GM19468 (cell line): Measurements from ENCODE around the gene STEAP1.
"Not testable (repeated sequence)": the region's sequence is repeated elsewhere in the genome, so short reads cannot be mapped to it uniquely, and the experiment has no call there.

Experiments
- ATAC-seq: cut with Tn5 transposase; IDR thresholded peaks from one replicate; pipeline ENCODE4 v1.9.1; 2021; ENCODE audit warnings: mild to moderate bottlenecking, moderate library complexity, moderate number of reproducible peaks; ENCODE audit not compliant: unreplicated experiment; ENCODE audit errors: extremely low read depth

The STEAP1 gene

DNA sequence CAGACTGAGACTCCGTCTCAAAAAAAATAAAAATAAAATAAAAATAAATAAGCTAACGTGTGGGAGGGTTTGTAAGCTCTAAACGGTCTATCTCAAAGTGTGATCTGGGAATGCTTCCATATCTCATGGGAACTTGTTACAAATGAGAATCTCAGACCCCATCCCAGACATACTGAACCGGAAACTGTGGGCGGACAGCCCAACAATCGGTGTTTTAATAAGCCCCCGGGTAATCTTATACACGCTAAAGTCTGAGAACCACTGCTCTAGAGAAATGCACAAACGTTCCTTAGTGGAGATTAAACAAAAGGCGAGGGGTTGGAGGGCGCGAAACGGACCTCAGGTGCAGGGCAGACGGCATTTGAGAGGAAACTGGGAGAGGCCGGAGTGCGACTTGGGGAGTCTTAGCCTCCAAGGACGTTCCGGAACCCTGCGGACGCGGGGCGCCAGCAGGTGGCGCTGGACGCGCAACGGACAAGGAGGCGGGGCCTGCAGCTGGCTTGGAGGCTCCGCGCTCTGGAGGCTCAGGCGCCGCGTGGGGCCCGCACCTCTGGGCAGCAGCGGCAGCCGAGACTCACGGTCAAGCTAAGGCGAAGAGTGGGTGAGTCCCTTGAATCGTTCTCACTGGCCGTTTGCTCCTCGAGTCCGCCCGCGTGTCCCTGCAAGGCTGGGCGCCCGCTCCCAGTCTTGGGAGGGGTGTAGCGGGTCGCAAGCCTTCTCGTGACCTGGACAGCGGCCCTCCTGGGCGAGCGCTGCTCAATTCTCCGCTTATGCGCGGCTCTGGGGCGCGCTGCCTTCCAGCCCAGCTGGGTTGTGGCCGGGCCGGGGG lies at the start of gene STEAP1:
Gene STEAP1, plus strand, starts transcription at position 527 of the 829 bp plus-strand sequence. CDS start 5,320 bp downstream, outside the sequence.
- peak; percentile 96 for ATAC-seq

DNA sequence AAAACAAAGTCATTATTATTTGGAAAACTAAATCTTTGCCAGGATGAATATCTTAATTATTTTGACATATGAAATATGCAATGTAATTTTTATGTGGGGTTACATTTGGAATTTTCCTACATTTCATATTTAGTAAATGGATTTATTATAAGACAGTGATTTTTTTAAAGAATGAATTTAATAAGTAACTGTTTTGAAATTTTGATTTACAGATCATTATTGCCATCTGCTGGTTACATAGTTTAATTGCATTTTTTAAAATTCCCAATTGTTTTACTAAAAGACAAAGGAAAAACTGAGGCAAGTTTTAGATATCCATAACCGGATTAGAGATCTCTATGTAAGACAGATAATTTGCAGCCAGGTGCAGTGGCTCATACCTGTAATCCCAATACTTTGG lies 39.3 kb upstream of the STEAP1 start:
- ATAC-seq: not testable (repeated sequence)

DNA sequence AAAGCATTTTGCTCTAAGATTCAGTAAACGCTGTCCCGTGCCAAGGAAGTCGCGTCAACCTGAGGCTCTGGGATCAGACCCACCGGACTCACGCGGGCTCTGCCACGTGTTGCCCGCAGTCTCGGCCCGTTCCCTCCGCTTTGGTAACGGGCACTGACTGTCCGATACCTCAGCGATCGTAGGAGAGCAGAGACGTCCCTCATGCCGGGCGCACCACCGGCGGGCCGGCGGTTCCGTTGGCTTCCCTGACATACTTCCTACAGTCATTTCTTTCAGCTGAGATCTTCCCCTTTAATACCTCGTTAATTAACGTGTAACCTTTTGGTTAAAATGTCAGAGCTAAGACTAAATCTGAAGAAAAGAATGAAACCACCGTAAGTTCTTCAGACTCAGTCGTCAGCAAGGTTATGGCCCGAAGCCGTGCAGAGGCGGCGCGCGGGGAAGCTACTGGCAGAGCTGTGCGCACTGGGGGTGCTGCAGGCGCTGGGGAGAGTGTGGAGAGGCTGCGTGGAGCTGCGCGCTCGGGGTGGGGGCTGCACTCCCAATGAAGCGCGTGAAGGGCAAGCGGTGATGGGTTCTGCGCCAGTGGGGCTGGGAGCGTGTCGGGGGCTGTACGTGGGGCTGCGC lies 35.6 kb upstream of the STEAP1 start:
- ATAC-seq: not testable (repeated sequence)

- ATAC-seq: no peak
Observed at GRCh38 chr7:90119178-90119971, 34.9 kb upstream of the STEAP1 start.

GRCh38 chr7:90120205-90120604 lies 34.1 kb upstream of the STEAP1 start:
- not testable (repeated sequence) for ATAC-seq

GRCh38 chr7:90131746-90132145 lies 22.5 kb upstream of the STEAP1 start:
- not testable (repeated sequence) for ATAC-seq

- not testable (repeated sequence) for ATAC-seq
Observed at GRCh38 chr7:90147079-90147960, 6.9 kb upstream of the STEAP1 start.

- ATAC-seq: not testable (repeated sequence)
Observed at GRCh38 chr7:90149428-90149827, 4.8 kb upstream of the STEAP1 start.

GRCh38 chr7:90151884-90152283 lies 2.4 kb upstream of the STEAP1 start:
- ATAC-seq: not testable (repeated sequence)

DNA sequence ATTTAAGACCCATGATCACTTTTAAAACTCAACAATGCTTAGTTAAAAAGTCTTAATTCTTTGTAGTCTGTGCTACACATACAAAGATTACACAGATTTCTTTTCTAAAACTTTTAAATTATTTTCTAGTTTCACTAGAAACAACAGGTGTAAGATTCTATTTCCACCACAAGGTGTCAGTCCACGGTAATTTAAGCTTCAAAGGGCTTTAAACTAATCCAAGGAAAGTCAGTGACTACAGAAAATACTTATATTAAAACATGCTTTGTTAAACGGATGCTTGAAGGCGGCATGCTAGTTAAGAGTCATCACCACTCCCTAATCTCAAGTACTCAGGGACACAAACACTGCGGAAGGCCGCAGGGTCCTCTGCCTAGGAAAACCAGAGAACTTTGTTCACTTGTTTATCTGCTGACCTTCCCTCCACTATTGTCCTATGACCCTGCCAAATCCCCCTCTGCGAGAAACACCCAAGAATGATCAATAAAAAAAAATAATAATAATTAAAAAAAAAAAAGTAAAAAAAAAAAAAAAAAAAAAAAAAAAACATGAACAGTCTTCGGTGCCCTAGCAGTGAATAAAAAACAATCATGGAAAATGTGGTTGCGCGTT lies 1.5 kb upstream of the STEAP1 start:
- not testable (repeated sequence) for ATAC-seq

GRCh38 chr7:90155206-90155605 lies 937 bp downstream of the STEAP1 start:
- ATAC-seq: no peak

DNA sequence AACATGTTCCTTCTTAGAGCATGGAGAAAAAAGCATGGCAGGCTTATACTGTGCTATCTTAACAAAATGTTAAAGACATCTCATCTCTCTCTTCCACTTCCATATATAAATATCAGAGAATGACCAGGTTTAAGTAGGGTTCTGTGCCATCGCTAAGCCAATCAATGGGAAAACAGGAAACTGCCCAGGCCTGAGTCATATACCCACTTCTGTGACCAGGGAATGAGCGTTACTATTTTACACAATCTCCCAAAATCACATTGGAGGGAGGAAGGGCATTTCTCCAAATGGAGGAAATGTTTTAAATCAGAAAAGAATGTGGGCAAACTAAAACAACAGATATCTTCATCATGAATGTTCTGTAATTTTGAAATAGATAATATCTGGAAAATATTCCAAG lies 3.1 kb downstream of the STEAP1 start:
- not testable (repeated sequence) for ATAC-seq

DNA sequence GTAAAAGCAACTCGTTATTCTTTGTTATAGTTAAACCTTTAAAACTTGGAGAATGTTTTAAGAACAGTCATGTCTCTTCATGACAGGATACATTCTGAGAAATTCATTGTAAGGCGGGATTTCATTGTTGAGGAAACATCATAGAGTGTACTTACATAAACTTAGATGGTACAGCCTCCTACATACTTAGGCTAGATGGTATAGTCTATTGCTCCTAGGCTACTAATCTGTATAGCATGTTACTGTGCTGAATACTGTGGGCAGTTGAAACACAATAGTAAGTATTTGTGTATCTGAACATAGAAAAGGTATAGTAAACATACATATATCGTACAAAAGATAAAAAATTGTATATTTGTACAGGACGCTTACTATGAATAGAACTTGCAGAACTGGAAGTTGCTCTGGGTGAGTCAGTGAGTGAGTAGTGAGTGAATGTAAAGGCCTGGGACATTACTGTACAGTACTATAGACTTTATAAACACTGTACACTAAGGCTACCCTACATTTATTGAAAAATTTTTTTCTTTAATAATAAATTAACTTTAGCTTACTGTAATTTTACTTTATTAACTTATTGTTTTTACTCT lies 3.6 kb downstream of the STEAP1 start:
- not testable (repeated sequence) for ATAC-seq

DNA sequence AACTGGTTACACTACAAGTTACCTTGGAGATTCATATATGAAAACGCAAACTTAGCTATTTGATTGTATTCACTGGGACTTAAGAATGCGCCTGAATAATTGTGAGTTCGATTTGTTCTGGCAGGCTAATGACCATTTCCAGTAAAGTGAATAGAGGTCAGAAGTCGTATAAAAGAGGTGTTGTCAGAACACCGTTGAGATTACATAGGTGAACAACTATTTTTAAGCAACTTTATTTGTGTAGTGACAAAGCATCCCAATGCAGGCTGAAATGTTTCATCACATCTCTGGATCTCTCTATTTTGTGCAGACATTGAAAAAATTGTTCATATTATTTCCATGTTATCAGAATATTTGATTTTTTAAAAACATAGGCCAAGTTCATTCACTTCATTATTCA lies 9.3 kb downstream of the STEAP1 start:
- ATAC-seq: no peak

DNA sequence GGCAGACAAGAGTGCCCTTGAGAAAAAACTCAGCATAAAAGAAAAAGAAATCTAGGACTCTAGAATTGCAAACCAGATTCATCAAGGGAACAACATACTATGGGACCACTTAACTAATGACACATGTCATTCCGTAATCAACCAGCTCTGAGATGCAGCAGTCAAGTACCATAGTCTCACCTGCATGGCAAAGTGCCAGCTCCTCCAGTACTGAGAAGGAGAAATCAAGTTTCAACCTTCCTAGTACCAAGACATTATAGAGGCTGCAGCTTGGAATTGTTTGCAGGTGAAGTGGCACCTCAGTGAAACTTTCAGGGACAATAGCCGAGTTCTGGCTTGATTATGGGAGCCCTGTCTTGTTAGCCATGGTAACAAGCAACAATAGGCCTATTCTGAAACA lies 11.5 kb downstream of the STEAP1 start:
- ATAC-seq: no peak

DNA sequence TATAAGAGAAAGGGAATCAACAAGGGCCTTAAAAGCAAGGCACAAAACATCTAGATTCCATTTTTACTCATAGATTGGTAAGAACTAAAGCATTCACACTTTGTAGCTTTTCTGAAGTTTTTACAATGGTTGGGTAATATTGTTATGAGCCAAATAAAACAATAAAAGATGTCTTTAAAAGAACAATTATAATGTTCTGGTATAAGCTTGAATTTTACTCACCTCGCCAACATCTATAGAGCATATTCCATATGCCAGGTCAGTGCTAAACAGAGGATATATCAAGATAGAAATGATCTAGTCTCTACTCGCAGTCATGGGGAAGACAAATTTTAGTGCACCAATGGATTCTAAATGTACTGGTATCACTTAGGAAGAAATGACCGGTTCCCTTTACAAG lies 11.9 kb downstream of the STEAP1 start:
- no peak for ATAC-seq

DNA sequence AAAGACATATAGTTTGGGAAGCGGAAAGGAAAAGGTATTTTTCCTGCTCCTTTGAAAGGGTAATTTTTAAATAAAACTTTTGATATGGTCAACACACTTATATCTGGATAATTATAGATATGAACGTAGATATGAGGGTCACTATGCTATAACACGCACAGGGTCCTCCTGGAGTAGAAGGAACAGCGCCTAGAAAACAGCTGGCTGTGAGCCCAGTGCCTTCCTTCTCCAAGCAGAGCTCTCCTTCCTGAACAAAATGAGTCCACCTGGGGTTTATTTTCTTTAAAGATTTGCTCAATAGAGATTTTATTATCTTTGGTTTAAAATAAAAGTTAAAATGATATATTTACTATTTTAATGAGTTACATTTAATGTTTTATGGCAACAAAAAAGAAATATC lies 13.1 kb downstream of the STEAP1 start:
- ATAC-seq: no peak

GRCh38 chr7:90169891-90170290 lies 15.6 kb downstream of the STEAP1 start:
- no peak for ATAC-seq

DNA sequence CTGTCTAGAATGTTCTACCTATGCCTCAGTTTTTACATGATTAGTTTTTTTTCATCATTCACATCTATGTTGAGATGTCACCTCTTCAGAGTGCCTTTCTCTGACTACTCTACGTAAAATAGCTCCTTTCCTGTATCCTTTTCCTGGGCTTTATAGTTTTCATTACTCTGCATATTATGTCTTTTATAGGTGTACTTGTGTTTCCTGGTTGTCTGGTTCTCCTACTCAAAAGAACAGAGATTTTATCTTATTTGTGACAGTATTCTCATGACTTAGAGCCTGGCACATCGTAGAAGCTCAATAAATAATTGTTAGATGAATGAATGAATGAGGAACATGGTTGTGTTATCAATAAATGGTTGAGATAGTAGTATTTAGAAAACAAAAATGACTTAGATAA lies 17.9 kb downstream of the STEAP1 start:
- ATAC-seq: no peak
